ENCODE data around the gene NLRP1. TPM values are rescaled to one million over a fixed set of nuclear protein-coding genes. Genes with fewer than 3 reads are reported as not detected.

NLRP1 gene
- total RNA-seq, 2 experiments from 2014 or later, result 254 to 258 TPM

DNA sequence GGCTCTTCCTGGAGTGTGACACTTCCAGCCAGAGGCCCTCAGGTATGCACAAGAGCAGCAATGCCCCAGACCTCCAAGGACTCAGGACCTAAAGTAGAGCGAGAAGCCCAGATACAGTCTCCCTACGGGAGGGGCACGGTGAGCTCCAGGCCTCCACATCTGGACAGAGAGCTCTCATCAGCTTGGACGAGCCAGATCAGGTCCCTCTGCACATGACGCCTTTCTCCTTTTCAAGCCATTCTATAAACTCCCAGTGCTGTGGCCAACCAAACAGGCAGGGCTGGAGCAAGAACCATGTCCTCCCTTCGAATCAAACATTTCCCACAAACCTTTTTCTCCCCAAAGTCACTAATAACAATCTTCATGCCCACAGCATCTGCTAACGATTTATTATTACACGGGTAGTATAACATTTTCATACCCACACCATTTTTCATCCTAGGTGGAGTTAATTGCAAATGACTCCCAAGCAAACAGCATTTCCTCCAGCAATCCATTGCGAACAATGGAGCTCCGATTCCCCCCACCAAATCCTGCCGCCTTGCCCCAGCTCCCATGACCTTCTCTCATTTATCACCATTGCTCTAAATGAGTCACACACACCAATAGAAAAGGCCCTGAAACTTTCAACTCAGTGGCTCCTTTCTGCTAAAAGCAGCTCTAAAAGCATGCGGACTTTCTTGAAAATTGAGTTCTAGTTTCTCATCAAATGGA, 24.2 kb upstream of the NLRP1 start:
- no peaks in the 10 kb centered on the region for H3K4me1 Mint-ChIP-seq (ENCODE audit: low read depth)
- H3K4me3 Mint-ChIP-seq, result no peak overlapping the region
- no peak for ATAC-seq (ENCODE audit: poor library complexity)
- Histone ChIP-seq H3K36me3 (ENCODE audit: insufficient read depth, low read length) (no peaks in the 10 kb centered on the region), H3K9me3 (ENCODE audit: control insufficient read depth in 1 of 2, insufficient read depth in 1 of 2, low read length in 2 of 2) (no peaks in the 10 kb centered on the region), H3K4me1 (ENCODE audit: insufficient read depth, low read length) (no peaks in the 10 kb centered on the region), H3K4me3 (ENCODE audit: low read length) (no peak overlapping the region), H3K27ac (ENCODE audit: low read depth in 1 of 2, low read length in 2 of 2) (no peak overlapping the region), H3K27me3 (ENCODE audit: control insufficient read depth in 1 of 2, insufficient read depth in 2 of 2, low read length in 2 of 2) (peaks cover 0 to 4% of the 10 kb centered on the region in 2 experiments)
- no peaks in the 10 kb centered on the region for H3K36me3 Mint-ChIP-seq (ENCODE audit: low read depth)
- no peak overlapping the region for H3K27ac Mint-ChIP-seq
- H3K9me3 Mint-ChIP-seq, result no peaks in the 10 kb centered on the region
- H3K27me3 Mint-ChIP-seq, result peaks cover 11% of the 10 kb centered on the region
- POLR2A ChIA-PET, result no interaction called here
- no peak for DNase-seq
- TF ChIP-seq, protein P1, sequence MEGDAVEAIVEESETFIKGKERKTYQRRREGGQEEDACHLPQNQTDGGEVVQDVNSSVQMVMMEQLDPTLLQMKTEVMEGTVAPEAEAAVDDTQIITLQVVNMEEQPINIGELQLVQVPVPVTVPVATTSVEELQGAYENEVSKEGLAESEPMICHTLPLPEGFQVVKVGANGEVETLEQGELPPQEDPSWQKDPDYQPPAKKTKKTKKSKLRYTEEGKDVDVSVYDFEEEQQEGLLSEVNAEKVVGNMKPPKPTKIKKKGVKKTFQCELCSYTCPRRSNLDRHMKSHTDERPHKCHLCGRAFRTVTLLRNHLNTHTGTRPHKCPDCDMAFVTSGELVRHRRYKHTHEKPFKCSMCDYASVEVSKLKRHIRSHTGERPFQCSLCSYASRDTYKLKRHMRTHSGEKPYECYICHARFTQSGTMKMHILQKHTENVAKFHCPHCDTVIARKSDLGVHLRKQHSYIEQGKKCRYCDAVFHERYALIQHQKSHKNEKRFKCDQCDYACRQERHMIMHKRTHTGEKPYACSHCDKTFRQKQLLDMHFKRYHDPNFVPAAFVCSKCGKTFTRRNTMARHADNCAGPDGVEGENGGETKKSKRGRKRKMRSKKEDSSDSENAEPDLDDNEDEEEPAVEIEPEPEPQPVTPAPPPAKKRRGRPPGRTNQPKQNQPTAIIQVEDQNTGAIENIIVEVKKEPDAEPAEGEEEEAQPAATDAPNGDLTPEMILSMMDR (IDR thresholded peaks at IDR 0.05), result no peak
- CTCF ChIA-PET, result interaction anchor here (1.0 kb wide), 1 partner anchor 16 kb away, joined by 3 read pairs; no protein-coding TSS in a partner anchor
- intact Hi-C loops (cut with DNase I, micrococcal nuclease), result no loop called here

DNA sequence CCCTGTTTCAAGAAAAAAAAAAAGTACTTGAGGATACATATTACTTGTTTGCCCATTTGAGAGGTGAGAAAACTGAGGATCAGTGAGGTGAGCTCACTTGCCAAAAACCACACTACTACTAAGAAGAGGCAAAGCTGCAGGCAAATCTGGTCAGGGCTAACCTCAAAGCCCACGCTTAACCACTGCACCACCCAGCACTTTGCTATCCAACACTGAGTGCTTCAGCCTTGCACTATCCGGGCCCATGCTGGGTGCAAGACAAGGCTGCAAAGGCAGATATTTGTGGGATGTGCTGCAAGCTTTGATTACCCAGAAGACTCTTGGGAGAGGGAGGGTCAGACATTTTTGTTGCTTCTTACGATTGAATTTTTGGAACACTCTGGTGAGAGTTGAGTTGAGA, 23.6 kb upstream of the NLRP1 start:
- ATAC-seq (ENCODE audit: poor library complexity) (no peak), DNase-seq (no peak)
- H3K9me3 Mint-ChIP-seq, result no peaks in the 10 kb centered on the region
- Histone ChIP-seq H3K27me3 (ENCODE audit: control insufficient read depth in 1 of 2, insufficient read depth in 2 of 2, low read length in 2 of 2) (peaks cover 0 to 4% of the 10 kb centered on the region in 2 experiments), H3K4me1 (ENCODE audit: insufficient read depth, low read length) (no peaks in the 10 kb centered on the region), H3K9me3 (ENCODE audit: control insufficient read depth in 1 of 2, insufficient read depth in 1 of 2, low read length in 2 of 2) (no peaks in the 10 kb centered on the region), H3K4me3 (ENCODE audit: low read length) (no peak overlapping the region), H3K27ac (ENCODE audit: low read depth in 1 of 2, low read length in 2 of 2) (no peak overlapping the region), H3K36me3 (ENCODE audit: insufficient read depth, low read length) (no peaks in the 10 kb centered on the region)
- no peaks in the 10 kb centered on the region for H3K4me1 Mint-ChIP-seq (ENCODE audit: low read depth)
- H3K4me3 Mint-ChIP-seq, result no peak overlapping the region
- intact Hi-C loops (cut with DNase I, micrococcal nuclease), result no loop called here
- H3K36me3 Mint-ChIP-seq (ENCODE audit: low read depth), result no peaks in the 10 kb centered on the region
- ChIA-PET POLR2A (no interaction called here), CTCF (no interaction called here)
- TF ChIP-seq, protein P1 (IDR thresholded peaks at IDR 0.05), result no peak
- no peak overlapping the region for H3K27ac Mint-ChIP-seq
- peaks cover 11% of the 10 kb centered on the region for H3K27me3 Mint-ChIP-seq

- Mint-ChIP-seq H3K27ac (no peak overlapping the region), H3K36me3 (ENCODE audit: low read depth) (no peaks in the 10 kb centered on the region), H3K27me3 (peaks cover 31% of the 10 kb centered on the region), H3K9me3 (no peaks in the 10 kb centered on the region), H3K4me1 (ENCODE audit: low read depth) (no peaks in the 10 kb centered on the region), H3K4me3 (no peak overlapping the region)
- H3K4me1 ChIP-seq (ENCODE audit: insufficient read depth, low read length), result no peaks in the 10 kb centered on the region
- DNase-seq (no peak), ATAC-seq (ENCODE audit: poor library complexity) (no peak)
- peaks cover 2 to 9% of the 10 kb centered on the region in 2 experiments for H3K27me3 ChIP-seq (ENCODE audit: control insufficient read depth in 1 of 2, insufficient read depth in 2 of 2, low read length in 2 of 2)
- CTCF ChIA-PET, result no interaction called here
- intact Hi-C loops (cut with DNase I, micrococcal nuclease), result no loop called here
- H3K27ac ChIP-seq (ENCODE audit: low read depth in 1 of 2, low read length in 2 of 2), result no peak overlapping the region
- no peaks in the 10 kb centered on the region for H3K9me3 ChIP-seq (ENCODE audit: control insufficient read depth in 1 of 2, insufficient read depth in 1 of 2, low read length in 2 of 2)
- POLR2A ChIA-PET, result no interaction called here
- H3K36me3 ChIP-seq (ENCODE audit: insufficient read depth, low read length), result no peaks in the 10 kb centered on the region
- no peak overlapping the region for H3K4me3 ChIP-seq (ENCODE audit: low read length)
- TF ChIP-seq, protein P1 (IDR thresholded peaks at IDR 0.05), result no peak
Measured at GRCh38 chr17:5605452-5605851, 21.1 kb upstream of the NLRP1 start.
